Psoas muscle (tissue), 8 donors: ENCODE measurements around the gene POSTN. TPM values are rescaled to one million over a fixed set of nuclear protein-coding genes. Genes with fewer than 3 reads are reported as not detected.
"Not testable (repeated sequence)": the region's sequence is repeated elsewhere in the genome, so short reads cannot be mapped to it uniquely, and the experiment has no call there.

Experiments
- ATAC-seq, 4 donors: fragments of 200-7000 bp; cut with Tn5 transposase; one replicate each; pipeline ENCODE4 v1.9.1; 2020; ENCODE audit warnings: moderate library complexity in 3 of 4, mild to moderate bottlenecking in 2 of 4
- DNase-seq, 2 donors: peaks; one replicate each; pipeline ENCODE4 v3.0.0-alpha.2; 2020
- H3K27ac ChIP-seq: fragments of 200-600 bp; one replicate; pipeline ENCODE4 v1.8.0; 2022
- H3K27me3 ChIP-seq, 3 donors: fragments of 200-600 bp in 1 of 3; one replicate each; pipeline versions ENCODE4 v1.6.1 to v1.8.0; 2013 to 2022; ENCODE audit warnings: low read length in 2 of 3, mild to moderate bottlenecking in 2 of 3, moderate library complexity in 1 of 3; ENCODE audit not compliant: insufficient read depth in 3 of 3
- H3K36me3 ChIP-seq, 2 donors: fragments of 200-600 bp in 1 of 2; one replicate each; pipeline versions ENCODE4 v1.6.1 to v1.8.0; 2013 to 2022; ENCODE audit warnings: low read depth in 1 of 2, mild to moderate bottlenecking in 1 of 2, moderate library complexity in 1 of 2; ENCODE audit not compliant: insufficient read depth in 1 of 2
- H3K4me1 ChIP-seq: fragments of 200-600 bp; one replicate; pipeline ENCODE4 v1.8.0; 2022
- H3K4me3 ChIP-seq: fragments of 200-600 bp; one replicate; pipeline ENCODE4 v1.8.0; 2022; ENCODE audit warnings: mild to moderate bottlenecking
- H3K9me3 ChIP-seq: fragments of 200-600 bp; one replicate; pipeline ENCODE4 v1.8.0; 2022
- CTCF ChIP-seq: fragments of 200-600 bp; IDR thresholded peaks from one replicate; pipeline ENCODE4 v1.8.0; 2022; ENCODE audit warnings: antibody characterized with exemption
- WGBS, 3 donors: extraction: QIAGEN DNeasy Blood & Tissue Kit; methylation state at CpG; one replicate each; pipeline versions ENCODE4 v1.1.6 to v1.1.7; 2013; 5-methylcytosine and 5-hydroxymethylcytosine counted together
- intact Hi-C, 2 donors: fragments of 100-400 bp; cut with DNase I; formaldehyde crosslinking; loops; one replicate each; pipeline versions ENCODE4 v1.11.0 to v1.14.2; 2022
- polyA plus RNA-seq, 3 donors: library from polyadenylated mRNA; stranded (reverse); fragments of 200-250 nt; gene quantifications; one replicate each; pipeline ENCODE4 v1.2.3, GENCODE V29; 2013
- total RNA-seq, 4 donors: library from RNA; stranded (reverse); fragmentation: NEBNext Ultra II Directional in 2 of 4; extraction: Animal tissue kit (Norgen Biotek cat#: 25700) in 2 of 4; gene quantifications; one replicate each; pipeline versions ENCODE4 v1.2.1 to v1.2.4, GENCODE V29; 2021 to 2023
- donor health status: healthy with polysubstance abuse.
- donor health status: DM: no; HTN: no; CAD: no; lungs with moderate emphysema.
- donor health status: Bipolar disorder and iron deficiency.
- donor health status: healthy.
- donor health status: DM: yes; HTN: yes; CAD: no.
- donor health status: DM: no; HTN: no; CAD: no.
- donor health status: DM: no; HTN: no; CAD: no.
- donor health status: DM: yes; HTN: yes; CAD: no.

POSTN gene
- total and polyA plus RNA-seq, 7 donors = 3.1 to 11.8 (median 6.1) TPM

- Histone ChIP-seq H3K27ac (no peak overlapping the region), H3K36me3 (no peaks in the 10 kb centered on the region), H3K4me3 (no peak overlapping the region), H3K4me1 (no peaks in the 10 kb centered on the region), H3K9me3 (no peaks in the 10 kb centered on the region), H3K27me3 (no peaks in the 10 kb centered on the region)
- no peak for DNase-seq
- no peak for ATAC-seq
- intact Hi-C loops = no loop called here
- TF ChIP-seq CTCF = no peak
Measured at GRCh38 chr13:37595162-37595561, 3.4 kb downstream of the POSTN start.

DNA sequence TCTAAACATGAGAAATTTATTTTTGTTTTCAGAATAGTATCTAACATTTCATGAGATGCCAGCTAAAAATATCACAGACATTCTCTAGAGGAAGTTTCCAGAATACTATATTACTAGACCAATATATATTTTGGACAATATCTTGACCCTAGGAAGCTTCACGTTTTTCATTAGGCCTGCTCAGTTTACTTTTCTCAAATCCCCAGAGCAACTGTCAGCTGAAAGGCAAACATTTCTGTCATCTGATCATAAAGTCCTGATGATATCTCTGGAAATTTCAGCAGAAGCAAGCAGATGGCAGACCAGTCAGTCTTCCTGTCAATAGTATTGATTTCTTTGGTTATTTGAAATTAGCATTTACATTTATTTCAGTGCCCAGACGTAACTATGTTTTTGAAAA lies 4.0 kb downstream of the POSTN start:
- intact Hi-C loops = no loop called here
- whole genome bisulfite sequencing, 3 donors = 41 to 52% (median 47%) methylated on average over 2 of the region's 2 CpGs
- DNase-seq = no peak
- no peak for TF ChIP-seq CTCF
- Histone ChIP-seq H3K36me3 (no peaks in the 10 kb centered on the region), H3K4me3 (no peak overlapping the region), H3K27ac (no peak overlapping the region), H3K4me1 (no peaks in the 10 kb centered on the region), H3K27me3 (no peaks in the 10 kb centered on the region), H3K9me3 (no peaks in the 10 kb centered on the region)
- no peak for ATAC-seq

- H3K9me3 ChIP-seq, H3K4me1 ChIP-seq, H3K27ac ChIP-seq, H3K36me3 ChIP-seq, intact Hi-C loops, ATAC-seq, DNase-seq, H3K27me3 ChIP-seq, H3K4me3 ChIP-seq: not testable (repeated sequence)
- WGBS, 3 donors = 82 to 98% (median 97%) methylated on average over 4 of the region's 4 CpGs
Measured at GRCh38 chr13:37589381-37589780, 9.2 kb downstream of the POSTN start.

GRCh38 chr13:37587236-37587635 lies 11.3 kb downstream of the POSTN start:
- no peak for TF ChIP-seq CTCF
- Histone ChIP-seq H3K27ac (no peak overlapping the region), H3K9me3 (no peaks in the 10 kb centered on the region), H3K4me3 (no peak overlapping the region), H3K36me3 (no peaks in the 10 kb centered on the region), H3K4me1 (no peaks in the 10 kb centered on the region), H3K27me3 (no peaks in the 10 kb centered on the region)
- intact Hi-C loops = no loop called here
- 42 to 47% (median 43%) methylated on average over 2 of the region's 2 CpGs for WGBS, 3 donors
- ATAC-seq (no peak), DNase-seq (no peak)

- no peaks in the 10 kb centered on the region for H3K4me1 ChIP-seq
- ATAC-seq (no peak), DNase-seq (no peak)
- H3K27ac ChIP-seq = no peak overlapping the region
- no peaks in the 10 kb centered on the region for H3K36me3 ChIP-seq
- H3K9me3 ChIP-seq = no peaks in the 10 kb centered on the region
- no peaks in the 10 kb centered on the region for H3K27me3 ChIP-seq
- H3K4me3 ChIP-seq = no peak overlapping the region
- intact Hi-C loops = no loop called here
- 80 to 86% (median 83%) methylated on average over 4 of the region's 4 CpGs for WGBS, 3 donors
- no peak for TF ChIP-seq CTCF
Measured at GRCh38 chr13:37586164-37586563, 12.4 kb downstream of the POSTN start.
